ENCODE data around the gene ECHS1.

ECHS1 gene

DNA sequence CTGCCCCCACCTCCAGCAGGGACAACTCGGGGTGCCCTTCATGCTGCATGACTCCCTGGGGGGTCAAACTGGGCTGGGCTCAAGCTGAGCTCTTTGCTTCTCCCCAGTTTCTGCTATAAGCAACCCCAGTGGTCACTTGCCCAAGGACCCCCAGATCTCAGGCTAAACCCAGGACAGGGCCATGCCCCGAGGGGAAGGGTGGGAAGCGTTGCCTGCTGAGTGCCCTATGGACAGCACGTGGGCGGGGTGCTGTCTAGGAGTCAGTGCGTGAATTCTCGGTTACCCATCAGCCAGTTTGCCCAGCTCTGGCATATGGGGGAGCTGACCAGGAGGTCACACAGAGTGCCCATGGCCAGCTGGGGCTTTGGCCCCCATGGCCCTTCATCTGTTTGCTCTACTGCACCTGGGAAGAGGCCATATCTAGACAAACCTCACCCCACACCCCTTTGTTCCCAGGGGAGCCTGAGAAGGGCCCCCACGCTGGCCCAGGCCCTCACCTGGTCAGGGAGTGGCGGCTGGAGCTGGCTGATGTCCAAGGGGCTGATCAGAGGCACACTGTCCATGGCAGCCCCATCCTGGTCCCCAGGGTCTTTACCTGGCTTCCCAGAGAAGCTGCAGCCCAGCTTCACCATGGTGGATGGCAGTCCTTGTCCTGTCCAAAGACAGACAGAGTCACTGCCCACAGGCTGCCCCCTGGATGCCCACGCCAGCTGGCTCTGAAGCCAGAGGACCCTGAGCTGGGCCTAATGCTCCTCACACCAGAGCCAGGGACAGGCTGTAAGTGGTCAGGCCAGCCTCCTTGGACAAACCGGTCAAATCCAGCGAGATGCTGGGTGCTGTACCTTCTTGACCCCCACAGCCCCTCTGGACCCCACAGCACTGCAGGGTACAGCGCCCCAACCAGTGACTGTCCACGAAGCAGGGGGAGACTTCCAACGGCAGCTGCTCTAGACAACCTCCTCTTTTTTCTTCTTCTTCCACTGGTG, 44.5 kb downstream of the ECHS1 start:
- no peak for DNase-seq (ENCODE audit: extremely low spot score)
- ChIA-PET CTCF (interaction anchor here (0.6 to 1.8 kb wide), 14 partner anchors 8 to 192 kb away, joined by 3 to 7 read pairs (median 3); no protein-coding TSS in a partner anchor), POLR2A (interaction anchor here (0.8 to 2.1 kb wide), 6 partner anchors 21 to 66 kb away, joined by 3 to 6 read pairs (median 4); partner anchors contain the start of genes ECHS1, FUOM and MTG1)
- TF ChIP-seq FOXA1 (IDR thresholded peaks at IDR 0.05) (no peak), LEF1 (IDR thresholded peaks at IDR 0.05; ENCODE audit: borderline replicate concordance) (no peak)

- POLR2A ChIA-PET: interaction anchor here (0.8 to 2.1 kb wide), 5 partner anchors 25 to 50 kb away, joined by 3 to 6 read pairs (median 5); partner anchors contain the start of genes ECHS1 and FUOM
- no peak for DNase-seq (ENCODE audit: extremely low spot score)
- CTCF ChIA-PET: interaction anchor here (1.2 to 1.8 kb wide), 3 partner anchors 9 to 193 kb away, joined by 3 to 7 read pairs (median 3); no protein-coding TSS in a partner anchor
- TF ChIP-seq FOXM1 (IDR thresholded peaks at IDR 0.05; ENCODE audit: borderline replicate concordance) (no peak), TARDBP (IDR thresholded peaks at IDR 0.05) (no peak), ARNT (IDR thresholded peaks at IDR 0.05) (no peak), CTBP1 (IDR thresholded peaks at IDR 0.05; ENCODE audit: borderline replicate concordance) (no peak), ELF4 (IDR thresholded peaks at IDR 0.05) (no peak), PKNOX1 (IDR thresholded peaks at IDR 0.05) (no peak), SP1 (IDR thresholded peaks at IDR 0.05) (no peak), FOXK2 (IDR thresholded peaks at IDR 0.05) (no peak), FOXA1 (IDR thresholded peaks at IDR 0.05) (no peak), L3MBTL2 (conservative IDR thresholded peaks at IDR 0.05) (no peak), SUZ12 (IDR thresholded peaks at IDR 0.05) (no peak)
These were observed 45.4 kb downstream of the ECHS1 start for GRCh38 chr10:133327651-133328357.

GRCh38 chr10:133326745-133327650, 46.2 kb downstream of the ECHS1 start:
- ChIA-PET CTCF (interaction anchor here (1.8 kb wide), 1 partner anchor 9 kb away, joined by 7 read pairs; no protein-coding TSS in a partner anchor), POLR2A (interaction anchor here (1.0 to 1.4 kb wide), 3 partner anchors 31 to 51 kb away, joined by 3 to 5 read pairs (median 5); partner anchors contain the start of genes ECHS1 and FUOM)
- no peak for DNase-seq (ENCODE audit: extremely low spot score)
- TF ChIP-seq CTBP1 (IDR thresholded peaks at IDR 0.05; ENCODE audit: borderline replicate concordance): no peak
- no peak for TF ChIP-seq TARDBP (IDR thresholded peaks at IDR 0.05)
- no peak for TF ChIP-seq L3MBTL2 (conservative IDR thresholded peaks at IDR 0.05)
- no peak for TF ChIP-seq ZNF384 (IDR thresholded peaks at IDR 0.05)
- no peak for TF ChIP-seq FOXA1 (IDR thresholded peaks at IDR 0.05)
- TF ChIP-seq FOXM1 (IDR thresholded peaks at IDR 0.05; ENCODE audit: borderline replicate concordance): no peak
- no peak for TF ChIP-seq SUZ12 (IDR thresholded peaks at IDR 0.05)

GRCh38 chr10:133326223-133326551, 47.0 kb downstream of the ECHS1 start:
- TF ChIP-seq FOXM1 (IDR thresholded peaks at IDR 0.05; ENCODE audit: borderline replicate concordance) (no peak), ARNT (IDR thresholded peaks at IDR 0.05) (no peak), ELF4 (IDR thresholded peaks at IDR 0.05) (no peak), SP1 (IDR thresholded peaks at IDR 0.05) (no peak), BHLHE40 (IDR thresholded peaks at IDR 0.05; ENCODE audit: borderline replicate concordance) (no peak), SUZ12 (IDR thresholded peaks at IDR 0.05) (no peak)
- DNase-seq (ENCODE audit: extremely low spot score): no peak
- POLR2A ChIA-PET: no interaction called here
- CTCF ChIA-PET: no interaction called here

DNA sequence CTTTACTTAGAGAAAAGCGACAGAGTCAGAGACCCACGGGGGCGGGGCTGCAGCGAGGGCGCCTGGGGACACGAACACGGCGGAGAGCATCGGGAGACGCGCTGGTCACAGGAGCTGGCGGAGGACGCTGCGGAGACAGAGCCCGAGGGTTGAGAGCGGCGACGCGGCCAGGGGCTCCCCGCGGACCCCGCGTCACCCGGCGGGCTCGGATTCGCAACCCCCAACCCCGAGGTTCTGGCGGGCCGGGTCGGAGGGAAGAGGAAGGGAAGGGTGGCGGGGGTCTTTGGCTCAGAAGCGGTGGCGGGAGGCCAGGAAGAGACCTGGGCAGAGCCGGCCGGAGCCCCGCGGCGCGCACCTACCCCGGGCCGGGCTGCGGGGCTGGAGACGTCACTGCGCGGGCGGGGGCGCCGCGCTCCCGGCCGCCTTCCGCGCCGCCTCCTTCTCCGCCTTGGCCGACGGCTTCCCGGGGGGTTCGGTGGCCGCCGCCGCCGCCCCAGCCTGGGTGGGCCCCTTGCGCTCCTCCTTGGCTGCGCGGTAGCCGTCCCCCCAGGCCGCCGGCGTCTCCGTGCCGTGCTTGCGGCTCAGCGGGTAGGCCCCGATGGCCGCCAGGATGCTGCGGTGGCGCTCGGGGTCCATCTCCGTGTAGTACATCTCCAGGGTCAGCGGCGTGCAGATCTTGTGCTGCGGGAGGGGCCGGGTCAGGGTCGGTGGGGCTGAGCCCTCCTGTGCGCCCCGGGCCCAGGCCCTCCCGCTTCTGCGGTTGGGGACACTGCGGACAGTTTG, 47.5 kb downstream of the ECHS1 start:
- ChIA-PET POLR2A (no interaction called here), CTCF (no interaction called here)

More for the DNA sequence above, 47.5 kb downstream of the ECHS1 start:
- TF ChIP-seq NFRKB (IDR thresholded peaks at IDR 0.05): no peak
- TF ChIP-seq SUZ12 (IDR thresholded peaks at IDR 0.05): no peak
- no peak for TF ChIP-seq HDGF (IDR thresholded peaks at IDR 0.05; ENCODE audit: borderline replicate concordance)
- no peak for TF ChIP-seq FOXK2 (IDR thresholded peaks at IDR 0.05)
- no peak for TF ChIP-seq TARDBP (IDR thresholded peaks at IDR 0.05)
- TF ChIP-seq LEF1 (IDR thresholded peaks at IDR 0.05; ENCODE audit: borderline replicate concordance): no peak
- no peak for TF ChIP-seq CTBP1 (IDR thresholded peaks at IDR 0.05; ENCODE audit: borderline replicate concordance)
- no peak for TF ChIP-seq FOXM1 (IDR thresholded peaks at IDR 0.05; ENCODE audit: borderline replicate concordance)
- no peak for TF ChIP-seq SP1 (IDR thresholded peaks at IDR 0.05)
- TF ChIP-seq PKNOX1 (IDR thresholded peaks at IDR 0.05): no peak
- no peak for TF ChIP-seq ELF4 (IDR thresholded peaks at IDR 0.05)
- no peak for TF ChIP-seq ZNF384 (IDR thresholded peaks at IDR 0.05)
- DNase-seq (ENCODE audit: extremely low spot score): no peak

All from HEK293T (cell line).